ENCODE measurements around the gene ADAM8.

DNA sequence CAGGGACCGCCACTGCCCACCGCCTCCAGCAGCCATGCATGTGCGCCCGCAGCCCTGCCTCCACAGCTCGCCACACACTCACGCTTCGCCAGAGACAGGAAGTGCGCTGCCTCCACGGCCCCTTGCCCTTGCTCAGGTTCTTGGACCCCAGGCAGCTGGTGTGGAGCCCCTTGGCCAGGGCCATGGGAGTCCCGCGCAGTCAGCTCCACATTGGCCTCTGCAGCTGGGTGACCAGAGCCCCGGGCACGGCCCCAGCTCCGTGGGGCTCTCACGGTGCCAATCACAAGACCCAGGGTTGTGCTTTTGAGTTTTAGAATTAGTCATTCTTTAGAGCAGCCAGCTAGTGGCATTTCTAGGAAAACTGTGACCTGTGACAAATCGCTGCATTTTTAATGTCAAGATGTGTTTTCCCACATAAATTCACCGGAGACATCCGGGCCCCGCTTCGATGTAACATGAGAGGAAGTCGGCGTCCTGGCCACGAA, 50.9 kb downstream of the ADAM8 start:
- TF ChIP-seq, protein P1, sequence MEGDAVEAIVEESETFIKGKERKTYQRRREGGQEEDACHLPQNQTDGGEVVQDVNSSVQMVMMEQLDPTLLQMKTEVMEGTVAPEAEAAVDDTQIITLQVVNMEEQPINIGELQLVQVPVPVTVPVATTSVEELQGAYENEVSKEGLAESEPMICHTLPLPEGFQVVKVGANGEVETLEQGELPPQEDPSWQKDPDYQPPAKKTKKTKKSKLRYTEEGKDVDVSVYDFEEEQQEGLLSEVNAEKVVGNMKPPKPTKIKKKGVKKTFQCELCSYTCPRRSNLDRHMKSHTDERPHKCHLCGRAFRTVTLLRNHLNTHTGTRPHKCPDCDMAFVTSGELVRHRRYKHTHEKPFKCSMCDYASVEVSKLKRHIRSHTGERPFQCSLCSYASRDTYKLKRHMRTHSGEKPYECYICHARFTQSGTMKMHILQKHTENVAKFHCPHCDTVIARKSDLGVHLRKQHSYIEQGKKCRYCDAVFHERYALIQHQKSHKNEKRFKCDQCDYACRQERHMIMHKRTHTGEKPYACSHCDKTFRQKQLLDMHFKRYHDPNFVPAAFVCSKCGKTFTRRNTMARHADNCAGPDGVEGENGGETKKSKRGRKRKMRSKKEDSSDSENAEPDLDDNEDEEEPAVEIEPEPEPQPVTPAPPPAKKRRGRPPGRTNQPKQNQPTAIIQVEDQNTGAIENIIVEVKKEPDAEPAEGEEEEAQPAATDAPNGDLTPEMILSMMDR (IDR thresholded peaks at IDR 0.05): no peak
- TF ChIP-seq EP300 (IDR thresholded peaks at IDR 0.05; ENCODE audit: low read depth) (no peak), POLR2A (IDR thresholded peaks at IDR 0.05) (no peak)
